ENCODE results near the gene CMTM3. TPM values are rescaled to one million over a fixed set of nuclear protein-coding genes. Genes with fewer than 3 reads are reported as not detected.

Gene CMTM3
- total and polyA plus RNA-seq, 9 of the 15 experiments (the other 6 are each of a cell fraction or from before 2014, with no cell fraction given) = 4.6 to 33.4 (median 17.5) TPM

DNA sequence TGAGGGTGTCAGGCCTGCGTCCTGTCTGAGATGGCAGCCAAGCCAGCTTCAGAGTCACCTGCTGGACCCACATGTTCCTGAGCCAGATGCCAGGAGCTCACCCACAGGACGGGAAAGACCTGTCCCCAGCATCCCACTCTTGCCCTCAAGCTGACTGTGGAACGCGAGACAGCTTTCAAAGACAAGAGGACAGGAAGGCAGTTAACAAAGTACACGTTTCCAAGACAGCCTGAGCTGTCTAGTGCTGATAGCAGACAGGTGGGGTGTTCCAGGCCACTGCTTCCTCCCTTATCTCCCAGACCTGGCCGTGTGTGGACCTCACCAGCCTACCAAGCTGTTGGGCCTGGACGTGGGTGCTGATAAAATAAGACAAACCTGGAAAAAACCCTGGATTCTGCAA lies 13.2 kb downstream of the CMTM3 start (continued):
- TF ChIP-seq, protein P1, sequence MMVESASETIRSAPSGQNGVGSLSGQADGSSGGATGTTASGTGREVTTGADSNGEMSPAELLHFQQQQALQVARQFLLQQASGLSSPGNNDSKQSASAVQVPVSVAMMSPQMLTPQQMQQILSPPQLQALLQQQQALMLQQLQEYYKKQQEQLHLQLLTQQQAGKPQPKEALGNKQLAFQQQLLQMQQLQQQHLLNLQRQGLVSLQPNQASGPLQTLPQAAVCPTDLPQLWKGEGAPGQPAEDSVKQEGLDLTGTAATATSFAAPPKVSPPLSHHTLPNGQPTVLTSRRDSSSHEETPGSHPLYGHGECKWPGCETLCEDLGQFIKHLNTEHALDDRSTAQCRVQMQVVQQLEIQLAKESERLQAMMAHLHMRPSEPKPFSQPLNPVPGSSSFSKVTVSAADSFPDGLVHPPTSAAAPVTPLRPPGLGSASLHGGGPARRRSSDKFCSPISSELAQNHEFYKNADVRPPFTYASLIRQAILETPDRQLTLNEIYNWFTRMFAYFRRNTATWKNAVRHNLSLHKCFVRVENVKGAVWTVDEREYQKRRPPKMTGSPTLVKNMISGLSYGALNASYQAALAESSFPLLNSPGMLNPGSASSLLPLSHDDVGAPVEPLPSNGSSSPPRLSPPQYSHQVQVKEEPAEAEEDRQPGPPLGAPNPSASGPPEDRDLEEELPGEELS (CRISPR knock-in tag; IDR thresholded peaks at IDR 0.05; ENCODE audit: borderline replicate concordance) = no peak
- TF ChIP-seq ARID1B (IDR thresholded peaks at IDR 0.05) = peak; percentile 94
- TF ChIP-seq, protein P2, sequence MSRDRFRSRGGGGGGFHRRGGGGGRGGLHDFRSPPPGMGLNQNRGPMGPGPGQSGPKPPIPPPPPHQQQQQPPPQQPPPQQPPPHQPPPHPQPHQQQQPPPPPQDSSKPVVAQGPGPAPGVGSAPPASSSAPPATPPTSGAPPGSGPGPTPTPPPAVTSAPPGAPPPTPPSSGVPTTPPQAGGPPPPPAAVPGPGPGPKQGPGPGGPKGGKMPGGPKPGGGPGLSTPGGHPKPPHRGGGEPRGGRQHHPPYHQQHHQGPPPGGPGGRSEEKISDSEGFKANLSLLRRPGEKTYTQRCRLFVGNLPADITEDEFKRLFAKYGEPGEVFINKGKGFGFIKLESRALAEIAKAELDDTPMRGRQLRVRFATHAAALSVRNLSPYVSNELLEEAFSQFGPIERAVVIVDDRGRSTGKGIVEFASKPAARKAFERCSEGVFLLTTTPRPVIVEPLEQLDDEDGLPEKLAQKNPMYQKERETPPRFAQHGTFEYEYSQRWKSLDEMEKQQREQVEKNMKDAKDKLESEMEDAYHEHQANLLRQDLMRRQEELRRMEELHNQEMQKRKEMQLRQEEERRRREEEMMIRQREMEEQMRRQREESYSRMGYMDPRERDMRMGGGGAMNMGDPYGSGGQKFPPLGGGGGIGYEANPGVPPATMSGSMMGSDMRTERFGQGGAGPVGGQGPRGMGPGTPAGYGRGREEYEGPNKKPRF (IDR thresholded peaks at IDR 0.05; ENCODE audit: low read depth, low read length) = no peak
- TF ChIP-seq, protein P3, sequence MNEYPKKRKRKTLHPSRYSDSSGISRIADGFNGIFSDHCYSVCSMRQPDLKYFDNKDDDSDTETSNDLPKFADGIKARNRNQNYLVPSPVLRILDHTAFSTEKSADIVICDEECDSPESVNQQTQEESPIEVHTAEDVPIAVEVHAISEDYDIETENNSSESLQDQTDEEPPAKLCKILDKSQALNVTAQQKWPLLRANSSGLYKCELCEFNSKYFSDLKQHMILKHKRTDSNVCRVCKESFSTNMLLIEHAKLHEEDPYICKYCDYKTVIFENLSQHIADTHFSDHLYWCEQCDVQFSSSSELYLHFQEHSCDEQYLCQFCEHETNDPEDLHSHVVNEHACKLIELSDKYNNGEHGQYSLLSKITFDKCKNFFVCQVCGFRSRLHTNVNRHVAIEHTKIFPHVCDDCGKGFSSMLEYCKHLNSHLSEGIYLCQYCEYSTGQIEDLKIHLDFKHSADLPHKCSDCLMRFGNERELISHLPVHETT (CRISPR knock-in tag; conservative IDR thresholded peaks at IDR 0.05 in 1 of 2, IDR thresholded peaks at IDR 0.05 in 1 of 2) = no peak
- TF ChIP-seq JUND (IDR thresholded peaks at IDR 0.05; ENCODE audit: borderline replicate concordance, low read depth, low read length) = 0 out of 2 replicates have a peak, but pooled peaks have one; percentile 26
- TF ChIP-seq JUND (tag; IDR thresholded peaks at IDR 0.05; ENCODE audit: borderline replicate concordance, low read depth, low read length) = no peak; the same call in 2 of the 3 replicates
- TF ChIP-seq CBFB (CRISPR knock-in tag; IDR thresholded peaks at IDR 0.05) = no peak
- no peak for TF ChIP-seq ZSCAN32 (CRISPR knock-in tag; IDR thresholded peaks at IDR 0.05)
- peak; percentile 90 for TF ChIP-seq SOX6 (IDR thresholded peaks at IDR 0.05)
- no peak for TF ChIP-seq GABPA (tag; conservative IDR thresholded peaks at IDR 0.05; ENCODE audit: low read depth)
- no peak for TF ChIP-seq NELFE (IDR thresholded peaks at IDR 0.05; ENCODE audit: insufficient read depth, insufficient read length)
- TF ChIP-seq, protein P4, sequence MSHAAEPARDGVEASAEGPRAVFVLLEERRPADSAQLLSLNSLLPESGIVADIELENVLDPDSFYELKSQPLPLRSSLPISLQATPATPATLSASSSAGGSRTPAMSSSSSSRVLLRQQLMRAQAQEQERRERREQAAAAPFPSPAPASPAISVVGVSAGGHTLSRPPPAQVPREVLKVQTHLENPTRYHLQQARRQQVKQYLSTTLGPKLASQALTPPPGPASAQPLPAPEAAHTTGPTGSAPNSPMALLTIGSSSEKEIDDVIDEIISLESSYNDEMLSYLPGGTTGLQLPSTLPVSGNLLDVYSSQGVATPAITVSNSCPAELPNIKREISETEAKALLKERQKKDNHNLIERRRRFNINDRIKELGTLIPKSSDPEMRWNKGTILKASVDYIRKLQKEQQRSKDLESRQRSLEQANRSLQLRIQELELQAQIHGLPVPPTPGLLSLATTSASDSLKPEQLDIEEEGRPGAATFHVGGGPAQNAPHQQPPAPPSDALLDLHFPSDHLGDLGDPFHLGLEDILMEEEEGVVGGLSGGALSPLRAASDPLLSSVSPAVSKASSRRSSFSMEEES (CRISPR knock-in tag; IDR thresholded peaks at IDR 0.05) = no peak
- peak; percentile 60; the same call in 1 of the 2 replicates for TF ChIP-seq MTA1 (IDR thresholded peaks at IDR 0.05; ENCODE audit: borderline replicate concordance)
- peak; percentile 77 for TF ChIP-seq CREM (IDR thresholded peaks at IDR 0.05; ENCODE audit: low read depth)
- TF ChIP-seq, protein P5, sequence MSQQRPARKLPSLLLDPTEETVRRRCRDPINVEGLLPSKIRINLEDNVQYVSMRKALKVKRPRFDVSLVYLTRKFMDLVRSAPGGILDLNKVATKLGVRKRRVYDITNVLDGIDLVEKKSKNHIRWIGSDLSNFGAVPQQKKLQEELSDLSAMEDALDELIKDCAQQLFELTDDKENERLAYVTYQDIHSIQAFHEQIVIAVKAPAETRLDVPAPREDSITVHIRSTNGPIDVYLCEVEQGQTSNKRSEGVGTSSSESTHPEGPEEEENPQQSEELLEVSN (IDR thresholded peaks at IDR 0.05; ENCODE audit: borderline replicate concordance in 1 of 2, extremely low read depth in 1 of 2, insufficient read depth in 1 of 2, insufficient read length in 1 of 2, low read depth in 1 of 2, low read length in 1 of 2, poor library complexity in 1 of 2, severe bottlenecking in 1 of 2) = peak in 1 of 2 experiments; percentile 36
- no peak for TF ChIP-seq SLC30A9 (CRISPR knock-in tag; IDR thresholded peaks at IDR 0.05)
- TF ChIP-seq EZH2 (IDR thresholded peaks at IDR 0.05; ENCODE audit: borderline replicate concordance, low read depth, low read length) = no peak
- TF ChIP-seq ZBTB7A (IDR thresholded peaks at IDR 0.05; ENCODE audit: borderline replicate concordance, control insufficient read depth, low read depth, low read length) = no peak
- TF ChIP-seq, protein P6, sequence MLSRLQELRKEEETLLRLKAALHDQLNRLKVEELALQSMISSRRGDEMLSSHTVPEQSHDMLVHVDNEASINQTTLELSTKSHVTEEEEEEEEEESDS (CRISPR knock-in tag; IDR thresholded peaks at IDR 0.05) = no peak
